DMS53 treated with DMSO at 0.1 percent for 48 hours (cell line): ENCODE measurements around the gene SRPK2.
"Not testable (repeated sequence)": the region's sequence is repeated elsewhere in the genome, so short reads cannot be mapped to it uniquely, and the experiment has no call there.

Source experiments
- DNase-seq: peaks from one replicate; lab custom pipeline; 2025; ENCODE audit not compliant: unreplicated experiment; lab: John Stamatoyannopoulos, UW

The SRPK2 gene

DNA sequence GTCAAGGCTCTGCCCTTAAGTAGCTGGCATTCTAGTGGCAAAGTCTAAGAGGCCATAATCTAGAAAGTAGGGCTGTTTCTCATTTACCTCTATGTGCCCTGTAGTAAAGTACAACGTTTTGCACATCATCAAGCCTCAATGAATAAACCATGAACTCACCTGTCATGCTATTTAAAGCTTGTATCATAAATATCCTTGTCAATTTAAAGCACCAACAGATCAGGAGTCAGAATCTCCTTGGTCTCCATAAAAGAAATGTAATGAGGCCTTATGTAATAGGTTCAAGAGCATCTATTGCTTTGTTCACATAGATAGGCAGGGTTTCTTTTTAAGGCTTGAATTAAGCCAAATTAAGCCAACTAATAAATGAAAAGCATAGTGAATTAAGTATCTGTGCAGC, 192.8 kb downstream of the SRPK2 start:
- no peak for DNase-seq

DNA sequence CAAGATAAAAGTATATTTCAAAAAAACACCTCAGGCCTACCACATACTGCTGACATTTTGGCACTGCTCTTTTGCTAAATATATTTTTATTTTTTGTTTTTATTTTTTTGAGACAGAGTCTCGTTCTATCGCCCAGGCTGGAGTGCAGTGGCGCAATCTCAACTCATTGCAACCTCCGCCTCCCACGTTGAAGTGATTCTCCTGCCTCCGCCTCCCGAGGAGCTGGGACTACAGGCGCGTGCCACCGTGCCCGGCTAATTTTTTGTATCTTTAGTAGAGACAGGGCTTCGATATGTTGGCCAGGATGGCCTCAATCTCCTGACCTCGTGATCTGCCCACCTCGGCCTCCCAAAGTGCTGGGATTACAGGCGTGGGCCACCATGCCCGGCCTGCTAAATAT, 193.8 kb downstream of the SRPK2 start:
- not testable (repeated sequence) for DNase-seq

DNA sequence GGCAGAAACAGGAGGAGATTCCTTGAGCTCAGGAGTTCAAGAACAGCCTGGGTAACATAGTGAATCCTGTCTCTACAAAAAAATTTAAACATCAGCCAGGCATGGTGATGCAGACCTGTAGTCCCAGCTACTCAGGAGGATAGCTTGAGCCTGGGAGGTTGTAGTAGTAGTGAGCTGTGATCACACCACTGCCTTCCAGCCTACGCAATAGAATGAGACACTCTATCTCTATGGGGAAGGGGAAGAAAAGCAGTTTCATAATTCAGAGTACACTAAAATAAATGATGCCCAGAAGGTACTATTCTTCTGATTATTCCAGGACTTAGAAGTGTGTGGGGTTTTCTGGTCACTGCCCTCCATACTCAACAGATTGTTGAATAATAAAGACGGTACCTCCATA, 197.4 kb downstream of the SRPK2 start:
- DNase-seq, result no peak

DNA sequence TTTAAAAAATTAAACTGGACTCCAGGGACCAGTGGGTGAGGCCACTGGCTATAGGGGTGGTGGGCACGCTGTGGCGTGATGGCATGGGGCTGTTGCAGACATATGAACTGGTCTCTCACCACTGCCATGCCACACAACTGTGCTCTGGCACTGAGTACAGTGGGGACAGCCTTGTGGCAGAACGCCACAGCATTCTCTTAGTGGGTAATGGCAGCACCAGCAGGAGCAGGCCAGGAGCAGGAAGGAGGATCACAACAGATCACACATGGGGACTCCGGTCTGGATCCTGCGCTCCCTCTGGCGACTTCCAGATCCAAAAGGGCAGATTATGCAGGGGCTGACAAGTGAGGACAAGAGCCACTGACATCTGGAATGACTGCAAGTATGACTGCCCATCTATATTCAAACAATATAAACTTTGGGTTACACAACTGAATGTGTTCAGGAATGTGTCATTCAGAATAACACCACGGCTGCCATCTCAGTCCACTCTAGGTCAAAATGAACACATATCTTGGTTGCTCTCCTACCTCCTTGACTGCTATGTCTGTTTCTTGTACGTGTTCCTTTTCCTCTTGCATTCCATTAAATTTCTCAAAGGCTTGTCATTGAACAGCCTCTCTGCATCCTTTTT, 198.7 kb downstream of the SRPK2 start:
- no peak for DNase-seq

DNA sequence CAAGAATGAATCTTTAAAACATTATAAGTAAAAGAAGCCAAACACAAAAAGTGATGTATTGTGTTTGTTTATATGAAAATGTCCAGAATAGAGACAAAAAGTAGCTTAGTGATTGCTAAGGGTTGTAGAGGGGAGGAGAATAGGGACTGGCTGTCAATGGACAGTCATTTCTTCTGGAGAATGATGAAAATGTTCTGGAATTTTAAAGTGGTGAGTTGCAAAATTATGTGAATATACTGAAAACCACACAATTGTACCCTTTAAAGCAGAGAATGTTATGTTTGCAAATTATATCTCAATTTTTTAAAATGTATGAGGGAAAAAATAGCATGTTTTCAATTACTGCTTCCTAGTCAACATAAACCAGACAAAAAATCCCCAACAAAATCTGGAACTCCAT, 200.5 kb downstream of the SRPK2 start:
- no peak for DNase-seq

DNA sequence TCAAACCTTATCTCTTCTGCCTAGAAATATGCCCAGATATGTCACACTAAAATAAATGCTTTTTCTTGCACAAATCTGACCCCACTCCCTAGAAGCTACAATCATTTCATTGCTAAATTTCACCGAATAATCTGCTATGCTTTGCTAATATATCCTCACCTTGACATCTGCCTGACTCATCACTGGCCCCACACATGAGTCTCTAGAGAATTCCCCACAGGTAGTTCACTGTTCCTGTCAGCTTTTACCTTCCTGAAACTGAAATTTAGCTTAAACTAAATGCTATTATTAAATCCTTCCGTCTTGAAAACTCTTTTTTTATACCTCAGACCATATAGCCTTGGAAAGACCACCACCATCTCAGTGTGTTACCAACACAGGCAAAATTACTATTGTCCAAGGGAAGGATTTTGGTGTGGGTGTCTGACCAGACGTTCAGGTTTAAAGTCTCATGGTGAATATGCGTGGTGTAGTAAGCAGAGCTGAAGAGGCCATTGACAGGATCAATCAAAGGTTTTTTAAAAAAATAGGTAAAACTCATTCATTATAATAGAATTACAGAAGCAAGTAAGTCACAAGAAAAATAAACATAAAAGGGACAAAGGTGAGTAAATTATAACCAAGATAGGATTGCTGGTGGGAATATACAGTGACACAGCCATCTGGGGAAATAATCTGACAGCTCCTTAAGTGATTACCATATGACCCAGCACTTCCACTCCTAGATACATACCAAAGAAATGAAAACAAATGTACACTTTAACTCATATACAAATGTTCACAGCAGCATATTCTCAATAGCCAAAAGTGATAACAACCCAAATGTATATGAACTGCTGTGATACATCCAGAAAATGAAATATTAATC, 201.2 kb downstream of the SRPK2 start:
- no peak for DNase-seq

DNA sequence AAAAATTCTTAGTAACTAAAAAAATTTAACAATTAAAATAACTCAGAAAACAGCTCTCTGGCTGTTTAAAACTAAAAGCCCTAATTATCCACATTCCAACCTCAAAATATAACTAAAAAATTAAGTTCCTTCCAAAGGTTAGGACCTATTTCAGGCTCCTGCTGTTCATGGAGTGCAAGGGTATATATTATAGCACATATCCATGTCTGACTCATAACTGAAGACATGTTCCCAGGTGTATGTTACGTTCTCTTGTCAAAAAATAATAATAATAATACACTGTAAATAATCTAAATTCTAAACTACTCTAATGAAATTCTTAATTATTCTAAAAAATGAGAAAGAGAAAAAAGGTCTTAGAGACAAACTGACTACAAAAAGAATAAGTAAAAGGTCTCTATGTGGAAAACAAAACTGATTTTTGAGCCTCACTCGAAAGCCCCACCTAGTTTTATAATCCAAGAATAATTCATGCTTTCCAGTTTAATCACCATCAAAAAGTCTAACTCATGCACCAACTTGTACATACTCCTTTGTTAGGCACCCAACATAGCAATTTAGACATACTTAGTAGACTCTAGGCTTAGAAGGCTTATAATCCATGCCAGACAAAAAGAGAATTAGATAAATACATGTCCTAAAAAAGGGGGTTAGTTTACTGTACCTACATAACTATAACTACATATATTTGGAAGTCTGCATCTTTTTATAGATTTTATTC, 203.3 kb downstream of the SRPK2 start:
- DNase-seq, result no peak

DNA sequence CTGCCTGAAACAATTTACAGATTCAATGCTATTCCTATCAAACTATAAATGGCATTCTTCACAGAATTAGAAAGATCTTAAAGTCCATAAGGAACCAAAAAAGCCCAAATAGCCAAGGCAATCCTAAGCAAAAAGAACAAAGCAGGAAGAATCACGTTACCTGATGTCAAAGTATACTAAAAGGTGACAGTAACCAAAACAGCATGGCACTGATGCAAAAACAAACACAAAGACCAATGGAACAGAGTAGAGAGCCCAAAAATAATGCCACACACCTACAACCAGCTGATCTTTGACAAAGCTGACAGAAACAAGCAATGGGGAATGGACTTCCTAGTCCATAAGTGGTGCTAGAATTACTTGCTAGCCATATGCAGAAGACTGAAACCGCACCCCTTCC, 208.7 kb downstream of the SRPK2 start:
- no peak for DNase-seq

DNA sequence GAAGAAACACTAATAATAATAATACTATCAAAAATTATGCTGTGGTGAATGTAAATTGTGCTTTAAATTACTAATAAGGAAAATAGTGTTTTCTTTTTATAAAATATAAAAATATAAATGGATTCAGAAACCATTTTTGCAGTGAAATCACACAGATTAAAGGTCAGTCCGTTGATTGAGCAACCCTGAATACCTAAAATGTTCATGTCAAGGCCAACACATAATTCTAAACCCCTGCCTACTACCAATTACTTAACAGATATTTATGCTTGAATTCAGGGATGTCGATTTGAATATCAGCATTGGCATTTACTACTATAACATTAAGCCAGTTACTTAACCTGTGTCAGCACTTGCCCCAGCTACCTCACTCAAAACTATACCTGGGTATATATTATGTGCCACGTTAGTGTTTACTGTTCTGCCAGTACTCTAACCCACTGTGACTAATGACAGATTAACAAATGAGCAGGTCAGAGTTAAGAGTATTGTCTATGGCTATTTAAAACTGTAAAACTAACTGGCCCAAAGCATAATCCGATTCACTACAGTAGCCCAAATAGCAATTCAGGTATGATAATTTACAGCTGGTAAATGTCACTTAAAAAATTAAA, 209.7 kb downstream of the SRPK2 start:
- DNase-seq, result no peak

DNA sequence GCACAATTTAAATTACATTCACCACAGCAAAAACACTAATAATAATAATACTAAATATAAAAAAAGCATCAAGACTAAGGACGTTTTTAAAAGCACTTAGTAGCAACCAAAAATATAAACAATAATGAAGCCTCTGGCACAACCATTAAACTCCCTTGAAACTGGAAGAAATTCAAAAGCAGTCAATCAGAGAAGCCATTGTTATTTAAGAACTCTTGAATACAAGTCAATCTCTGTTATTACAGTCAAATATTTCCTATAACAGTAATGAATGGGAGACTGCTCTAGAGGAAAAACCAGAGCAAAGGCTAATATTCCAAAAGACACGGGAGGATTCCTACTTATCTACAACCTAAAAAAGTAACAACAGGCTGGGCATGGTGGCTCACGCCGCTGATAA, 210.5 kb downstream of the SRPK2 start:
- DNase-seq, result no peak

DNA sequence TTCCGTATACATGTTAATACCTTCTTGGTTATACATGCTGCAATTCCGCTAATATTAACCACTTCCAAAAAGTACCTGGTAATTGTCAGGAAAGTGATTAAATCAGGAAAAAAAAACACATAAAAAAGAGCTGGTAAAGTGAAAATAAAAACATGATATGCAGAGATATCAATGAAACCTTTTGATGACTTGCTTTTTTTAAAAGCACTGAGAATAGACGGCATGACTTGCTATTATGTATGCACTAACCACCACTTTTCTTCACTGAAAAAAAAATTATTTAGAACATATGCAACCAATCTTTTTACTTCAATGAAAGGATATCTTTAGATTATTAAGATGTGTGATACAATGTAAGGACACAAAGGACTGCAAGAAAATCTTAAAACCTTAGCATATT, 211.7 kb downstream of the SRPK2 start:
- no peak for DNase-seq

DNA sequence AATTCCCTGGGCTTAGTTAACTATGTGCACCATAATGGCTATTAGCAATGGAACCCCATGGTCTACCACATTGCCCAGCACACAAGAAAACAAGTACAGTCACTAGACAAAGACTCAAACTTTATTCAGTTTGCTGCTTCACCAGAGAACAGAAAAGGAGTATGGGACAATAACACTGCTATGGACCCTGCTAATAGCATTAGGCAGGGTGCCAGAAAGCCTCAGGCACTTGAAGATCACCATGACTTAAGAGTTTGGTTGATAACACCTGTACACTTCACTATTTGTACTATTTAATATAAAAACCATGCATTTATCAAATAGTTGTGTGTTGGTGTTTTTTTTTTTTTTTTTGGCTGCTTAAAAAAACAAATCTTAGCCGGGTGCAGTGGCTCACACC, 215.1 kb downstream of the SRPK2 start:
- DNase-seq, result no peak

DNA sequence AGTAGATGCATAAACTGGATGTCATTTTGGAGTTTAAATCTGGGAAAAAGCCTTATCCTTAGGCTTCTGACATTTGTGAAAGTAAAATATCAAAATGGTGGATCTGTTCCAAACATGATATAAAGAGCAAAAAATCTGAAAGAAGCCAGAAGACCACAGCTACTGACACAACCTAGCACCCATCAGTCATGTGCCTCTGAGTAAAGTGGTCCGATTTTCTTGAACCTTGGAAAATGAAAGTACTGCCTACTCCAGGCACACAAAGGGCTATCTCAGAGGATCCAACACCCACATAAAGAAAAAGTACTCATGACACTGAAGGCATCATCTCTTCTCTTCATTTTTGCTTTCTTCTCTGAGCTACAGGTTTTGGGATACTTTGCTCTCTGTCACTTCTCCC, 224.0 kb downstream of the SRPK2 start:
- no peak for DNase-seq

DNA sequence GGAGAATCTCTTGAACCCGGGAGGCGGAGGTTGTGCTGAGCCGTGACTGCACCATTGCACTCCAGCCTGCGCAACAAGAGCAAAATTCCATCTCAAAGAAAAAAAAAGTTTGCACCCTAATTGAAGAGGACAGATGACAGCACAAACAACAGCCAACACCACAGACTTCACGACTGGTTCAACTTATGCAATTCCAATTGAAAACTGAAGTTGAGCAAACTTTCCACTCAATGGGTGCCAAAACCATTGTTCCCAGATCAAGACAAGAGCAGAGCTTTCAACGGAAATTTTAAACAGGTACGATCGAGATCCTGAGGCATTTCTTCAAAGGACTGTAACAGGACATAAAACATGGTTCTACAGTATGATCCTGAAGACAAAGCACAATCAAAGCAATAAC, 225.0 kb downstream of the SRPK2 start:
- DNase-seq, result no peak

DNA sequence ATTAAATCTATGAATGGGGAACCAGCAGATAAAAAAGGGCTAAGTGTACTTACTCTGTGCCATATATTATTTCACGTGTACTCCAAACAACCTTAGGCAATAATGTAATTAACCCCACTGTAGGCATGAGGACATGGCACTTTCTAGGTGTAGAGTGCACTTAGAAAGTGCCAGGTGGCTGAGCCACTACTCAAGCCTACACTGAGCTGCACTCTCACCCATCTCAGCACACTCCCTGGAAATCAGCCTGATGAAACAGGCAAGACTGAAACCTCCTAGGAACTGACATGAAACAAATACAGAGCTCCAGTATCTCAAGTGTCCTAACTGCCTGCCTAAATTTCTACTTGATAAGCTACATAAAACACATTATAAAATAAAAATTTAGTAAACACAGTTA, 227.4 kb downstream of the SRPK2 start:
- no peak for DNase-seq

DNA sequence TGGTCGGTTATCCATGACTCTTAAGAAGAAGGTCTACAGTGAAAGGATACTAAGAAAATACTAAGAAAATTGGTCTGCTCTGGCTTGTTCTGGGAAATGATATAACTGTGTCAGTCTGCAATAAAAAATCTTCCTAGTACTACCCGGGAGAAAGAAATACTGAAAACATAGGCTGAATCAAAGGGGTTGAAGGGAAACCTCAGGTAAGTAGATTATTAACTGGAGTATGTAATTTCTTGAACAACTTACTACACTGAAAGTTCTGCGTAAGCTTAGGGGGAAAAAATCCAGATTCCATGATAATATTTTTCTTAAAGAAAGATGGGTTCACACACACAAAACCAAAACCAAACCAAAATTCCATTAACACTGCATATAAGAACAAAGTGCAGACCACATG, 231.4 kb downstream of the SRPK2 start:
- no peak for DNase-seq

DNA sequence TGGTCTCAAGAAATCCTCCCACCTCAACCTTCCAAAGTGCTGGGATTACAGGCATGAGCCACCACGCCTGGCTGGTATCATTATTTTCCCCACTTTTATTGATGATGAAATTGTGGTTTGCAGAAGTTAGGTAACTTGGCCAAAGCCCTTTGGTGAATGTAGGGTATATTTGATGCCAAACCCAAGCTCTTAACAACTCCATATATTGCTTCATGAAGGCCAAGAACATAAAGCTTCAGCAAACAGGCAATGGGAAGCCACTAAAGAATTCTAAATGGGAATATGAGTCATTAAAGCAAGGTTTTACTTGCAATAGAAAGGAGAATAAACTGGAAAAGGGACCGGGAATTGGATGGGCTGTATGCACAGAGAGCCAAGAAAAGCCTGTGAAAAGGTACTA, 232.0 kb downstream of the SRPK2 start:
- DNase-seq, result no peak

DNA sequence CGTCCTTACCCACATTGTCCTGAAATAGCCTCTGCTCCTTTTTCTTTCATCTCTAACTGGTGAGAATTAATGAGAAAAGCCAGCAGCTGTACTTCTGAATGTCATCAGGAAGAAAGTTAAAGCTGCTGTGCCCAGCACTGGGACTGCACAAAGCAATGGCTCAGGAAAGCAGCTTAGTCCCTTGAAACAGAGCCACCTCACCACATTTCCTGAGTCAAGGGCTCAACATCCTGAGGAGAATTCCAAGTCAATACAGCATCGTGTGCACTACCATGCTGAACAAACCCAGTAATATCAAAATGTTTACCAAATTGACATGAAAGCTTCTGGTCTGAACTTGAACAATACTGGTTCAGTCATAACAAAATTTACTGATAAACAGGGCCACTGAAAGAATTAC, 234.6 kb downstream of the SRPK2 start:
- no peak for DNase-seq

DNA sequence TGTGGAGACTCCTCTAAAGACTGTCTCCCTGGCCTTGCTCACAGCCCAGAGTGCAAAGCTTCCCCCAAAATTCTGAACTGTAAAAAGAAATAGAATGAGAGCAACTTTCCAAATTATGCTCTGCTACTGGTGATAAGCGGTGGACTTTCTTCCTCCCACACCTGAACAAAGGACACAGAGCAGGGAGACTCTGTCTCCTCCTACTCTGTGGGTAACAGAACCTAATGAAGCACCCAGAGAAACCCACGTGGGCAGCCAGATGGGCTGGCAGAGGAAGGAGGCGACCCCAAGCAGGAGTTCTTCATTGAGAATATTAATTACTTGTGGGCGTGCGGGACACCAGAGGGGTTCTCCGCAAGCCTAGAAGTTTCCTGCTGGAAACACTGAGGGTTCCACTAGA, 235.2 kb downstream of the SRPK2 start:
- no peak for DNase-seq

DNA sequence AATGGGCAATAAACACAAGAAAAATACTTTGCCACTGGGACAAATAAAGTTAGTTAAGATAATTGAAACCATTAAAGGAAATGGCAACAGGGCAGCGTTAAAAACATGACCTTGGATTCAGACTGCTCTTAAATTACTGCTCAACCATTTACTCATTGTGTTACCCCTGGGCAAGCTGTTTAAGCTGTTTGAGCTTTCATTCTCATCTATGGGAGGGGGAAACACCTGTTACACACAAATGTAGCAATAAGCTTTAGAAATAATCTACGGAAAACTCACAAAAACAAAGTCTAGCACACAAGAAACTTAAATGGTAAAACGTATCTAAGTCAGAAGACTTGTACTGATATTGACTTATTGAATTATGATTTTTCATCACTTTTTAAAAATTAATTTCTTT, 237.6 kb downstream of the SRPK2 start:
- DNase-seq, result no peak

DNA sequence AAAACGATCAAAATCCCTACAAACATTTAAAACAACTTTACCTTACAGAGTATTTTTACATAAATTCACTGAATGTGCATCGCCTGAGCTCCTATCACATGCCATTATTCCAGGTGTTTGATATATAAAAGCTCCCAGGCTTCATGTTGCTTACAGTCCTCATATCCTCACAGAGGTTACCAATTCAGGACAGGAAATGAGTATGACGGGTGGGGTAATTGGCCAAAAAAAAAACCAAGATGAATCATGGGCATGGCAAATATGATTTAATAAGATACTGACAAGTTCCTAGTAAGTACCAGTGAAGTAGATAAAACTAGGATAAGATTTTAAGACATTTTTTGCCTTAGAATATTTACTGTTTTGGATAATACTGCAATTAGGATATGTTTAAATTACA, 238.9 kb downstream of the SRPK2 start:
- no peak for DNase-seq

DNA sequence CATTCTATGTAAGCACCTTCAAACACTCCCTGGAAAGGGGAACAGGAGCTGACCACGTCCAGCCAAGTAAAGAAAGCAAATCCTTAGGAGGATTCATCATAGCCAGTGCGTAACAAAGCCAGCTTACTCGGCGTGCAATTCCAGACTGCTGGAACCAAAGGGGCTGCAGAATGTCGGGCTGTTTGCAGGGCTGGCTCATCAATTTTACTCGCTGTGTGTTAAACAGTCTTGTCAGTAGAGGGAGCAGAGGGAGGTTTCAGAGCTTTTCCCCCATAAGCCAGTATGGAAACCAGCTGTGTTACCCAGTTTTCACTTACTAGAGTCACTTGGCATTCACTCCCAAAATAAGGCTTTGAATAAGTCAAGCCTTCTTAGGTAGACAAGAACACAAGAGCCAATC, 247.7 kb downstream of the SRPK2 start:
- no peak for DNase-seq
